Endothelial cell of umbilical vein (primary cell): Measurements from ENCODE around the gene ASB6. TPM values are rescaled to one million over a fixed set of nuclear protein-coding genes. Genes with fewer than 3 reads are reported as not detected.

ENCODE experiments used
- BruUV-seq: library from RNA; stranded (reverse); fragments of 400-500 nt; replicated peaks from 2 replicates; lab custom pipeline; 2021; lab: Mats Ljungman, UMichigan
- CTCF ChIA-PET: fragments of 300-600, 350-600 bp; sonication (Branson Sonifier 250); formaldehyde crosslinking; loops from one replicate; lab custom pipeline; 2021; ENCODE audit warnings: antibody characterized with exemption, inconsistent platforms; lab: Charles Lee
- POLR2A ChIA-PET: fragments of 300-600, 350-600 bp; sonication (Branson Sonifier 250); formaldehyde crosslinking; loops from one replicate; lab custom pipeline; 2021; ENCODE audit warnings: antibody characterized with exemption, inconsistent platforms; lab: Charles Lee
- DNase-seq: peaks from one replicate; pipeline ENCODE4 v3.0.0-alpha.2; 2011; ENCODE audit warnings: low read depth, low spot score
- FAIRE-seq: peaks from 2 replicates; lab custom pipeline; 2011; peaks lifted over from hg19 to GRCh38; lab: Jason Lieb, UNC
- H2AFZ ChIP-seq: 2 replicates; pipeline ENCODE4 v1.6.0; 2012; ENCODE audit warnings: low read depth, low read length, control low read depth, inconsistent platforms
- H3K27ac ChIP-seq: 2 replicates; pipeline ENCODE4 v1.5.1; 2011; ENCODE audit warnings: low read depth, mild to moderate bottlenecking, control low read depth, low read length, moderate library complexity; ENCODE audit not compliant: insufficient read depth
- H3K27me3 ChIP-seq, 2 experiments: 2 replicates each; pipeline versions ENCODE4 v1.6.0 to v1.6.1; 2011; ENCODE audit warnings: low read length in 2 of 2, mixed read lengths in 1 of 2; ENCODE audit not compliant: control insufficient read depth in 2 of 2, insufficient read depth in 2 of 2
- H3K36me3 ChIP-seq, 2 experiments: 2 replicates in 1 of 2; 3 replicates in 1 of 2; pipeline ENCODE4 v1.5.1; 2011; ENCODE audit warnings: low read length in 2 of 2, mild to moderate bottlenecking in 1 of 2, moderate library complexity in 1 of 2; ENCODE audit not compliant: control insufficient read depth in 2 of 2, insufficient read depth in 2 of 2; ENCODE audit errors: extremely low read depth in 1 of 2
- H3K4me1 ChIP-seq: 3 replicates; pipeline ENCODE4 v1.5.1; 2011; ENCODE audit warnings: mild to moderate bottlenecking, low read length; ENCODE audit not compliant: control insufficient read depth, insufficient read depth; ENCODE audit errors: extremely low read depth
- H3K4me2 ChIP-seq: 2 replicates; pipeline ENCODE4 v1.6.1; 2011; ENCODE audit warnings: low read length, control low read depth, mixed read lengths; ENCODE audit not compliant: insufficient read depth
- H3K4me3 ChIP-seq, 3 experiments: fragments of 200-600 bp in 1 of 3; sonication (generic), shearing (Covaris generic) in 1 of 3; replicated peaks in 1 of 3; 2 replicates each; pipeline ENCODE4 v1.5.1; 2011 to 2016; ENCODE audit warnings: control low read depth in 3 of 3, low read length in 3 of 3, mild to moderate bottlenecking in 2 of 3, inconsistent platforms in 1 of 3, low read depth in 1 of 3, moderate library complexity in 1 of 3; ENCODE audit not compliant: insufficient read depth in 1 of 3
- H3K79me2 ChIP-seq: 2 replicates; pipeline ENCODE4 v1.6.0; 2012; ENCODE audit warnings: low read length, inconsistent platforms; ENCODE audit not compliant: control insufficient read depth, insufficient read depth
- H3K9ac ChIP-seq: replicated peaks from 2 replicates; pipeline ENCODE3; 2011; ENCODE audit warnings: low read length, control low read depth; ENCODE audit not compliant: insufficient read depth; ENCODE audit errors: extremely low read depth
- H3K9me1 ChIP-seq: replicated peaks from 3 replicates; pipeline ENCODE4 v1.6.0; 2011; ENCODE audit warnings: mild to moderate bottlenecking, low read length; ENCODE audit not compliant: control insufficient read depth, insufficient read depth; ENCODE audit errors: extremely low read depth
- H3K9me3 ChIP-seq: replicated peaks from 2 replicates; pipeline ENCODE4 v1.5.1; 2012; ENCODE audit warnings: low read length, inconsistent platforms; ENCODE audit not compliant: control insufficient read depth, insufficient read depth
- H4K20me1 ChIP-seq: replicated peaks from 2 replicates; pipeline ENCODE3; 2011; ENCODE audit warnings: mild to moderate bottlenecking, low read length; ENCODE audit not compliant: control insufficient read depth, insufficient read depth; ENCODE audit errors: extremely low read depth
- EZH2 ChIP-seq: IDR thresholded peaks from 2 replicates; pipeline ENCODE4 v1.6.1; 2012; ENCODE audit warnings: borderline replicate concordance, low read depth, mild to moderate bottlenecking, moderate library complexity, low read length, inconsistent platforms; ENCODE audit not compliant: severe bottlenecking
- FOS ChIP-seq: IDR thresholded peaks from 2 replicates; pipeline ENCODE4 v1.6.1; 2011; ENCODE audit warnings: mild to moderate bottlenecking, low read length, moderate library complexity, borderline replicate concordance; ENCODE audit not compliant: insufficient read depth
- GATA2 ChIP-seq: IDR thresholded peaks from 2 replicates; pipeline ENCODE4 v1.7.0; 2011; ENCODE audit warnings: low read depth, mild to moderate bottlenecking, moderate library complexity, mixed read lengths, low read length; ENCODE audit not compliant: insufficient read length, insufficient read depth
- JUN ChIP-seq: IDR thresholded peaks from 2 replicates; pipeline ENCODE4 v1.6.1; 2011; ENCODE audit warnings: borderline replicate concordance, low read depth; ENCODE audit not compliant: insufficient read length, insufficient read depth
- MYC ChIP-seq: IDR thresholded peaks from one replicate; pipeline ENCODE4 v1.6.1; 2011; ENCODE audit warnings: mild to moderate bottlenecking, low read depth, low read length
- POLR2A ChIP-seq: IDR thresholded peaks from 2 replicates; pipeline ENCODE4 v1.6.1; 2012; ENCODE audit warnings: low read depth, mild to moderate bottlenecking, control low read depth, low read length
- POLR2AphosphoS5 ChIP-seq: IDR thresholded peaks from 2 replicates; pipeline ENCODE4 v1.6.1; 2012; ENCODE audit warnings: low read depth, mild to moderate bottlenecking, control low read depth, low read length, moderate library complexity; ENCODE audit not compliant: insufficient read depth
- dilution Hi-C: fragments of 300-500 bp; cut with MboI; formaldehyde crosslinking; loops from one replicate; pipeline ENCODE4 v1.15.0; 2019; ENCODE audit warnings: low sequenced_read_pairs; ENCODE audit not compliant: extremely low pct_ligation_motif_present
- intact Hi-C: fragments of 100-400 bp; cut with micrococcal nuclease; formaldehyde crosslinking; loops from one replicate; pipeline ENCODE4 v1.10.0; 2022
- polyA plus RNA-seq, 4 experiments: library from polyadenylated mRNA; depleted of rRNA in 3 of 4; stranded (reverse) in 3 of 4; unstranded in 1 of 4; fragments of >200 nt; gene quantifications; 2 replicates each; pipeline versions ENCODE4 v1.2.1 to v1.2.3, GENCODE V29; 2011 to 2012; ENCODE audit warnings: missing spikeins in 1 of 4
- total RNA-seq: library from RNA; stranded (reverse); gene quantifications from 2 replicates; pipeline ENCODE4 v1.2.3, GENCODE V29; 2021
- TF ChIP-seq, protein P1 (sequence below), 2 donors: IDR thresholded peaks; 1 replicate in 1 of 2; 2 replicates in 1 of 2; pipeline ENCODE4 v1.5.1; 2011; ENCODE audit warnings: low read length in 2 of 2, mild to moderate bottlenecking in 2 of 2, moderate library complexity in 2 of 2, control low read depth in 1 of 2, inconsistent platforms in 1 of 2, low read depth in 1 of 2; ENCODE audit not compliant: insufficient read depth in 1 of 2; ENCODE audit errors: extremely low read depth in 1 of 2
- TF ChIP-seq, protein P2 (sequence below): IDR thresholded peaks from 2 replicates; pipeline ENCODE4 v1.6.1; 2011; ENCODE audit not compliant: insufficient read depth, insufficient read length

ASB6 gene
- total and polyA plus RNA-seq, 2 donors (not counting 3 experiments of a cell fraction or from before 2014, with no cell fraction given): 20.3 to 23.8 TPM

DNA sequence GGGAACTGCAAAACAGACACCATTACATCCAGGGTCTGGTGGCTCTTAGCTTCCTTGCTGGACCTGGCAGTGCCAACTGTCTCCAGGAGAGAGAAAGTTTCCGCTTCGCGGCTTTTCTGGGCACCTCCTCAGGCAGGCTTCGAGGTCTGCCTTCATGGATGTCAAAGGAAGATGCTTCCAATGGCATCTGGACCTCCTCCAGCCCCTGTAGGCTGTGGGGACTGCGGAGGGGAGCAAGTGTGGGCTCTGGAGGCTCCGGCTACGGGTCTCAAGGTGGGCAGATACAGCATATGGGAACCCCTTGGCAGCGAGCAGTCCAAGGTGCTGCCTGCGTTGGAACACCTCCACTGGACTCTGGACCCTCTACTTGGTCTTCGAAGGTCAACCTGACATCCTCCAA lies 27.0 kb downstream of the ASB6 start:
- POLR2A ChIA-PET: no interaction called here
- no peaks in the 10 kb centered on the region for H4K20me1 ChIP-seq
- no peak overlapping the region for H3K27ac ChIP-seq
- BruUV-seq: no TSS peak
- H3K4me1 ChIP-seq: peaks cover 4% of the 10 kb centered on the region
- H2AFZ ChIP-seq: no peak overlapping the region
- H3K36me3 ChIP-seq: no peaks in the 10 kb centered on the region
- DNase-seq (no peak), FAIRE-seq (no peak)
- no peaks in the 10 kb centered on the region for H3K79me2 ChIP-seq
- H3K9me1 ChIP-seq: no peaks in the 10 kb centered on the region
- no peak overlapping the region for H3K4me2 ChIP-seq
- CTCF ChIA-PET: interaction anchor here (1.9 to 6.9 kb wide), 5 partner anchors 10 to 485 kb away, joined by 4 to 89 read pairs (median 19); partner anchors contain the start of gene NTMT1
- H3K9ac ChIP-seq: no peak overlapping the region
- dilution Hi-C loops (no loop called here), intact Hi-C loops (loop anchor here (5.0 to 10.0 kb wide), 2 partner anchors 293 to 610 kb away; no protein-coding TSS in a partner anchor)
- H3K27me3 ChIP-seq: peaks cover 0 to 5% of the 10 kb centered on the region in 2 experiments
- no peak for TF ChIP-seq GATA2
- TF ChIP-seq, protein P1, sequence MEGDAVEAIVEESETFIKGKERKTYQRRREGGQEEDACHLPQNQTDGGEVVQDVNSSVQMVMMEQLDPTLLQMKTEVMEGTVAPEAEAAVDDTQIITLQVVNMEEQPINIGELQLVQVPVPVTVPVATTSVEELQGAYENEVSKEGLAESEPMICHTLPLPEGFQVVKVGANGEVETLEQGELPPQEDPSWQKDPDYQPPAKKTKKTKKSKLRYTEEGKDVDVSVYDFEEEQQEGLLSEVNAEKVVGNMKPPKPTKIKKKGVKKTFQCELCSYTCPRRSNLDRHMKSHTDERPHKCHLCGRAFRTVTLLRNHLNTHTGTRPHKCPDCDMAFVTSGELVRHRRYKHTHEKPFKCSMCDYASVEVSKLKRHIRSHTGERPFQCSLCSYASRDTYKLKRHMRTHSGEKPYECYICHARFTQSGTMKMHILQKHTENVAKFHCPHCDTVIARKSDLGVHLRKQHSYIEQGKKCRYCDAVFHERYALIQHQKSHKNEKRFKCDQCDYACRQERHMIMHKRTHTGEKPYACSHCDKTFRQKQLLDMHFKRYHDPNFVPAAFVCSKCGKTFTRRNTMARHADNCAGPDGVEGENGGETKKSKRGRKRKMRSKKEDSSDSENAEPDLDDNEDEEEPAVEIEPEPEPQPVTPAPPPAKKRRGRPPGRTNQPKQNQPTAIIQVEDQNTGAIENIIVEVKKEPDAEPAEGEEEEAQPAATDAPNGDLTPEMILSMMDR (IDR thresholded peaks at IDR 0.05; ENCODE audit: extremely low read depth in 1 of 2, insufficient read depth in 1 of 2, low read depth in 1 of 2, low read length in 2 of 2): no peak
- no peak for TF ChIP-seq POLR2AphosphoS5
- TF ChIP-seq FOS: no peak
- TF ChIP-seq, protein P2, sequence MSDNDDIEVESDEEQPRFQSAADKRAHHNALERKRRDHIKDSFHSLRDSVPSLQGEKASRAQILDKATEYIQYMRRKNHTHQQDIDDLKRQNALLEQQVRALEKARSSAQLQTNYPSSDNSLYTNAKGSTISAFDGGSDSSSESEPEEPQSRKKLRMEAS: no peak
- TF ChIP-seq EZH2: no peak
- no peak for TF ChIP-seq MYC
- no peak for TF ChIP-seq JUN
- TF ChIP-seq POLR2A: no peak
- no peak overlapping the region for H3K4me3 ChIP-seq
- H3K9me3 ChIP-seq: no peaks in the 10 kb centered on the region
